C4-2B (cell line): ENCODE results near the gene FAM163B.

Experiments used
- ZFX ChIP-seq: fragments of 450-650 bp; IDR thresholded peaks from 2 replicates; pipeline ENCODE4 v1.6.1; 2017
- TF ChIP-seq, protein P1 (sequence below): fragments of 450-650 bp; conservative IDR thresholded peaks from 2 replicates; pipeline ENCODE4 v1.5.1; 2017; ENCODE audit warnings: mild to moderate bottlenecking

DNA sequence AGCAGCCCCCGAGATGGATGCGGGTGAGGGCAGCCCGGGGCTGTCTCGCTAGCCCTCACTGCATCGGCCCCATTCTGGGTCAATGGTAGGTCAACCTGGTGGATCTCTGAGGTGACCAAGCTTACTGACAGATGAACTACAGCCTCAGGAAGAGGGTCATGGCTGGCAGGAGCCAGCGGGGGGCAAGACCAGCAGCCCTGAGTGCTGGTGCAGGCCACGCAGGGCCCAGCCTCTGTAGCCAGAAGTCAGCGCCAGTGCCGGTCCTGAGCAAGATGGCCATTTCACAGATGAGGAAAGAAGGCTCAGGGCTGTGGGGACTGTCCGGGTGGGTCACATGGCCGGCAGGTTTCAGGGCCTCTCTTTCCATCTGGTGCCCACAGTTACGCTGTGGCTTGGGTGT, 21.9 kb upstream of the FAM163B start:
- TF ChIP-seq, protein P1, sequence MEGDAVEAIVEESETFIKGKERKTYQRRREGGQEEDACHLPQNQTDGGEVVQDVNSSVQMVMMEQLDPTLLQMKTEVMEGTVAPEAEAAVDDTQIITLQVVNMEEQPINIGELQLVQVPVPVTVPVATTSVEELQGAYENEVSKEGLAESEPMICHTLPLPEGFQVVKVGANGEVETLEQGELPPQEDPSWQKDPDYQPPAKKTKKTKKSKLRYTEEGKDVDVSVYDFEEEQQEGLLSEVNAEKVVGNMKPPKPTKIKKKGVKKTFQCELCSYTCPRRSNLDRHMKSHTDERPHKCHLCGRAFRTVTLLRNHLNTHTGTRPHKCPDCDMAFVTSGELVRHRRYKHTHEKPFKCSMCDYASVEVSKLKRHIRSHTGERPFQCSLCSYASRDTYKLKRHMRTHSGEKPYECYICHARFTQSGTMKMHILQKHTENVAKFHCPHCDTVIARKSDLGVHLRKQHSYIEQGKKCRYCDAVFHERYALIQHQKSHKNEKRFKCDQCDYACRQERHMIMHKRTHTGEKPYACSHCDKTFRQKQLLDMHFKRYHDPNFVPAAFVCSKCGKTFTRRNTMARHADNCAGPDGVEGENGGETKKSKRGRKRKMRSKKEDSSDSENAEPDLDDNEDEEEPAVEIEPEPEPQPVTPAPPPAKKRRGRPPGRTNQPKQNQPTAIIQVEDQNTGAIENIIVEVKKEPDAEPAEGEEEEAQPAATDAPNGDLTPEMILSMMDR = no peak
- TF ChIP-seq ZFX = no peak
